Measurements from ENCODE around the gene EFCAB12. TPM values are rescaled to one million over a fixed set of nuclear protein-coding genes. Genes with fewer than 3 reads are reported as not detected.

Gene EFCAB12
- total and polyA plus RNA-seq, 2 of the 8 experiments (the other 6 are each of a cell fraction or from before 2014, with no cell fraction given), result 0.60 to 0.99 TPM

DNA sequence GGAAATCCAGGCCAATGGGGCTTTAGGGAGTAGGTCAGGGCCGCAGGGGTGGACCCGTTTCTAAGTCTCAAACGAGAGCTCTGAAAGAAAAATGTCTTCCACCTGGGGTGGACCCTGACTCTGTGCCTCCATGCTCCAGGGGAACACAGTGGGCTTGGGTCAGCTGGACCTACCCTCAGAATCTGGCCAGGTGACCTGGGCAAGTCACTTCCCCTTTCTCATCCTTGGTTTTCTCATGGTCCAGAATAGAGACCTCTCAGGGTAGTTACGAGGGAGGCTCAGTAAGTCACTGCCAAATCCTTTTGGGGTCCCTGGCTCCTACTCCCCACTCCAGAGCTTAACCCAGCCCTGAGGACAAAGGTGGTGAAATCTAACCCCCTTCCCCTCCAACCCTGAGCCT lies 25.8 kb downstream of the EFCAB12 start:
- Histone ChIP-seq H2AFZ (ENCODE audit: low read length) (no peak overlapping the region), H3K9ac (replicated peaks in 1 of 4; ENCODE audit: extremely low read depth in 1 of 4, low read depth in 3 of 4, low read length in 3 of 4) (no peak overlapping the region), H3K14ac (ENCODE audit: insufficient read length) (no peak overlapping the region), H2BK20ac (ENCODE audit: low read length) (no peak overlapping the region), H3K27ac (ENCODE audit: low read depth, low read length) (no peak overlapping the region), H3K56ac (replicated peaks; ENCODE audit: insufficient read length, low read depth, low read length) (no peak overlapping the region), H3K9me3 (ENCODE audit: insufficient read depth in 2 of 2, low read depth in 1 of 2, low read length in 1 of 2) (no peaks in the 10 kb centered on the region), H3K4me2 (ENCODE audit: insufficient read depth in 1 of 2, low read depth in 2 of 2, low read length in 2 of 2) (no peak overlapping the region), H2AK5ac (ENCODE audit: low read depth, low read length) (no peak overlapping the region), H4K8ac (ENCODE audit: extremely low read depth, insufficient read depth, low read length) (no peak overlapping the region), H2BK15ac (ENCODE audit: low read length) (no peak overlapping the region), H4K5ac (ENCODE audit: insufficient read length, low read depth, low read length) (no peak overlapping the region), H4K91ac (replicated peaks; ENCODE audit: insufficient read length, low read length) (no peak overlapping the region), H3K4ac (replicated peaks; ENCODE audit: insufficient read length, low read depth, low read length) (no peak overlapping the region), H3K27me3 (replicated peaks in 1 of 4; ENCODE audit: control insufficient read depth in 3 of 4, extremely low read depth in 1 of 4, insufficient read depth in 3 of 4, low read length in 3 of 4) (no peaks in the 10 kb centered on the region; a peak in 1 of 7 replicates), H2BK12ac (ENCODE audit: low read depth, low read length) (no peak overlapping the region), H2BK120ac (replicated peaks; ENCODE audit: low read depth, low read length) (no peak overlapping the region), H3K36me3 (ENCODE audit: control insufficient read depth in 2 of 4, insufficient read depth in 4 of 4, low read length in 3 of 4) (no peaks in the 10 kb centered on the region), H3K79me2 (ENCODE audit: control insufficient read depth in 1 of 2, insufficient read depth in 2 of 2, low read length in 2 of 2) (peaks cover 12 to 17% of the 10 kb centered on the region in 2 experiments), H3K79me1 (ENCODE audit: low read depth, low read length) (peaks cover 2% of the 10 kb centered on the region), H3K23me2 (ENCODE audit: low read depth, low read length) (no peaks in the 10 kb centered on the region; the same call in 1 of the 2 replicates), H4K20me1 (replicated peaks in 1 of 2; ENCODE audit: control insufficient read depth in 1 of 2, insufficient read depth in 2 of 2, low read length in 2 of 2) (peaks cover 0 to 3% of the 10 kb centered on the region in 2 experiments), H3K4me1 (replicated peaks in 1 of 4; ENCODE audit: control insufficient read depth in 3 of 4, insufficient read depth in 4 of 4, low read length in 3 of 4) (peaks cover 0 to 4% (median 0%) of the 10 kb centered on the region in 4 experiments; a peak in 3 of 7 replicates), H3K4me3 (ENCODE audit: extremely low read depth in 1 of 4, insufficient read depth in 2 of 4, low read depth in 3 of 4, low read length in 4 of 4) (no peak overlapping the region), H3K23ac (ENCODE audit: insufficient read length) (no peak overlapping the region), H3K18ac (ENCODE audit: extremely low read depth, low read length) (no peak overlapping the region), H2BK5ac (ENCODE audit: low read depth, low read length) (no peak overlapping the region)
- no peak for DNase-seq (ENCODE audit: low read depth in 1 of 2, low spot score in 2 of 2)
- FAIRE-seq, result no peak
- POLR2A ChIA-PET (ENCODE audit: partially characterized antibody), result interaction anchor here (1.4 to 1.5 kb wide), 2 partner anchors 19 to 86 kb away, joined by 4 to 5 read pairs; no protein-coding TSS in a partner anchor
- CTCF ChIA-PET (ENCODE audit: partially characterized antibody), result interaction anchor here (1.3 to 9.2 kb wide), 4 partner anchors 18 to 81 kb away, joined by 3 to 58 read pairs (median 5); no protein-coding TSS in a partner anchor
- WGBS, 2 experiments (ENCODE audit: extremely low coverage in 1 of 2, insufficient coverage in 1 of 2, insufficient read length in 1 of 2, insufficient replicate concordance in 2 of 2, low coverage in 1 of 2, low lambda C conversion rate in 2 of 2, missing lambda C conversion rate in 1 of 2), result 77% methylated on average over 4 of the region's 4 CpGs; no CpG with 5 or more reads in 1 of the 2 experiments
- TF ChIP-seq CHD1 (IDR thresholded peaks at IDR 0.05; ENCODE audit: low read depth, low read length) (no peak), ZNF274 (IDR thresholded peaks at IDR 0.05; ENCODE audit: borderline replicate concordance, extremely low read depth, low read length) (no peak), SAP30 (IDR thresholded peaks at IDR 0.05; ENCODE audit: insufficient read depth, insufficient replicate concordance, low read length) (no peak), RFX5 (IDR thresholded peaks at IDR 0.05; ENCODE audit: borderline replicate concordance, low read depth, low read length) (no peak), NANOG (IDR thresholded peaks at IDR 0.05; ENCODE audit: insufficient read depth, low read depth, low read length, poor library complexity, severe bottlenecking) (no peak), SP2 (IDR thresholded peaks at IDR 0.05; ENCODE audit: low read length) (no peak), KDM4A (IDR thresholded peaks at IDR 0.05; ENCODE audit: low read depth, low read length, severe bottlenecking) (no peak), SIX5 (IDR thresholded peaks at IDR 0.05; ENCODE audit: low read depth, low read length) (no peak), SRF (IDR thresholded peaks at IDR 0.05; ENCODE audit: low read depth, low read length) (no peak), TCF12 (IDR thresholded peaks at IDR 0.05; ENCODE audit: low read depth, low read length) (no peak)
- TF ChIP-seq, protein P1, sequence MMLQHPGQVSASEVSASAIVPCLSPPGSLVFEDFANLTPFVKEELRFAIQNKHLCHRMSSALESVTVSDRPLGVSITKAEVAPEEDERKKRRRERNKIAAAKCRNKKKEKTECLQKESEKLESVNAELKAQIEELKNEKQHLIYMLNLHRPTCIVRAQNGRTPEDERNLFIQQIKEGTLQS (IDR thresholded peaks at IDR 0.05; ENCODE audit: insufficient read depth, low read depth, low read length), result no peak

Measured in H1 (cell line).